ENCODE data around the gene CT47A1.
"Not testable (repeated sequence)": the region's sequence is repeated elsewhere in the genome, so short reads cannot be mapped to it uniquely, and the experiment has no call there.

Gene CT47A1

DNA sequence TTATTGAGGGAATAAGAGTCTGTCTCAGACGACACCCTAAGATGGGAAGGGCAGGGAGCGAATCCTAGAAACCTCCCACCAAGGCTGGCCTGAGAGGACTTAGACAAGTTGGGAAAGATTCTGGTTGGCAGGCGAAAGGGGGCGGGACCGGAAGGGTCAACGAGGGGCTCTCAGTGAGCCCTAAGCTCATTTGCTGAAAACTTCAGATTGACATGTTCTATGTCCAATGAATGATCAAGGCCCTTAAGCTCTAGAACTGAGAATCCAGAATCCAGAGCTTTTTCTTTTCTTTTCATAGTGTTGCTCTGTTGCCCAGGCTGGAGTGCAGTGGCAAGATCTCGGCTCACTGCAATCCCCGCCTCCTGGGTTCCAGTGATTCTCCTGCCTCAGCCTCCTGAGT lies at the start of gene CT47A1:
CT47A1 (minus strand) TSS at position 101 of the 400 bp plus-strand sequence. CDS start 231 bp downstream, outside the sequence.
- not testable (repeated sequence) for DNase-seq

DNA sequence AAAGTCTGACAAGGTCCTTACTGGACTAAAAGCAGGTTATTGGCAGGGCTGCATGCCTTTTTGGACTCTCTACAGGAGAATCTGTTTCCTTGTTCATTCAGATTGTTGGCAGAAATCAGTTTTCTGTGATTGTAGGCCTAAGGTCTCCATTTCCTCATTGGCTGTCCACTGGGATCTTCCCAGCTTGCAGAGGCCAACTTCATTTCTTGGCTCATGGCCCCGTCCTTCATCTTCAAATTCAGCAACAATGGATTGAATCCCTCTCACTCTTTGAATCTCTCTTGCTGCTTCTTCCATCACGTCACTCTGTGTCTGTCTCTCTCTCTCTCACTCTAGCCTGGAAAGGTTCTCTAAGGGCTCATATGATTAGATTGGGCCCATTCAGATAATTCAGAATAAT lies 47.0 kb upstream of the CT47A1 start:
- DNase-seq = no peak

DNA sequence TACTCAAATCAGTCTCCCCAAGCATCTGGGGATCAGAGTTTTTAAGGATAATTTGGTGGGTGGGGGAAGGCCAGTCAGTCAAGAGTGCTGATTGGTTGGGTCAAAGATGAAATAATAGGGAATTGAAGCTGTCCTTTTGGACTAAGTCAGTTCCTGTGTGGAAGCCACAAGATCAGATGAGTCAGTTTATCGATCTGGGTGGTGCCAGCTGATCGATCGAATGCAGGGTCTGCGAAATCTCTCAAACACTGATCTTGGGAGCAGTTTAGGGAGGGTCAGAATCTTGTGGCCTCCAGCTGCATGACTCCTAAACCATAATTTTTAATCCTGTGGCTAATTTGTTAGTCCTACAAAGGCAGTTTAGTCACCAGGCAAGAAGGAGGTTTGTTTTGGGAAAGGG lies 44.5 kb upstream of the CT47A1 start:
- DNase-seq = no peak

DNA sequence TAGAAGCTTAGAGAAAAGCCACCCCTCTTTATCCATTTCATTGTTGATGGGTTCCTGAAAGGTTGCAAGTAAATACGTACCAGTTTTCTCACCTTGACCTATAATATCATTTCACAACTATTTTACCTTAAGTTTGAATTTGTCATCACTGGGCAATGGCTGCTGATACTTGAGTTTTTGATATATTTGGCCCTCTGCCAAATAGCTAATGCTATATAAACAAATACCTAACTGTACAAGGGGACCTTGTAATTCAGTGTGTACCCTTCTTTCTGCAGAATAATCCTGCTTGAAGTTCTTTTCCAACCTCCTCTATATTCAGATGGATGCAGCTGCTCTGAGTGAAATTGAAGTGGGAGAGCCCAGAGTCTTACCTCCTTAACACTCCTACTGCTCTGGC lies 42.9 kb upstream of the CT47A1 start:
- DNase-seq = no peak

DNA sequence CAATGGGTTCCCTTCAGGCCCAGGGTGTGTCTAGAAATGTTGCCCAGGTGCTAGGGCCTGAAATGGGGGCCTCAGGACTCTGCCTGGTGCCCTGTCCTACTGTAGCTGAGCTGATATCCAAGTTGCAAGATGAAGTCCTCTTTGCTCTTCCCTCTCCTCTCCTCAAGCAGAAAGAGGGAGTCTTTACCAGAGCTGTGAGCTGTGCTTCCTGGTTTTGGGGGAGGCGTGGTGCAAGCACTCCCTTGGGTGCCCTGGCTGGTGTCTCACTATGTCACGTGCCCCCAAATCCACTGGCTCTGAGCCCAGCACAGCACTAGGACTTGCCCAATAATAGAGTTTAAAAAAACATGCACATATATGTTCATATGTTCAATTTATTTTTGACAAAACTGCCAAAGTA lies 29.3 kb upstream of the CT47A1 start:
- no peak for DNase-seq

DNA sequence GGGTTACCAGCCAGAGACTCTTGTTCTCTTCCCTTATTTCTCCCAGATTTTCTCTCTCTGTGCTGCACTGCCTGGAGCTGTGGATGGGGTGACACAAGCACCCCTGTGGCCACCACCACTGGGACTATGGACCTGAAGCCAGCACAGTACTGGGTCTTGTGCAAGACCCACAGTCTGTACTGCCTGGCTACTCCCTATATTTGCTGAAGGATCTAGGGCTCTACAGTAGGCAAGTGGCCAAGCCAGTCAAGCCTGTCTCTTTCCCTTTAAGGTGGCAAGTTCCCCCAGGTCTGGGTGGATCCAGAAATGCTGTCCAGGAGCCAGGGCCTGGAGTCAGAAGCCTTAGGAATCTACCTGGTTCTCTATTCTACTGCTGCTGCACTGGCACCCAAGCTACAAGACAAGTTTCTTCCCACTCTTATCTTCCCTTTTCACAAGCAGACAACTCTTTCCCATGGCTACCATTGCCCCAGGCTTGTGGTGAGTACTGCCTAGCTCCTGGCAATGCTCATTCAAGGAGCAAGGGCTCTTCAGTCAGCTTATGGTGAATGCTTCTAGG lies 28.4 kb upstream of the CT47A1 start:
- DNase-seq = no peak

DNA sequence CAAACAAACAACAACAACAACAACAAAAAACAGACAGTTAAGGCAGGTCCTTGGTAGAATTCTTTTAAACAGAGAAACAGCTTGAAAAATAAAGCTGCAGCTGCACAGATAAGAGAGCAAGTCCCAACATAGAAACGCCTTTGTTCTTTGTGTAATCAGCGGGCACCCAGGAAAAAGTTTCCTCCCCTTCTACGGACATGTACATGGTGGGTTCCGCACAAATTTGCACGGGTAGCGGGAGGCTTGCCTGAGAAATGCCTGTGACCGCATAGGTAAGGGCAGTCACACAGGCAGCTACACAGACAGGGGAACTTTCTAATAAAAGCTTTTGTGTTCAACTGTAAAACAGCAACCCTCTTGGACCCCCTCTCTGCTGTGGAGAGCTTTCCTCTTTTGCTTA lies 25.7 kb upstream of the CT47A1 start:
- DNase-seq = no peak

DNA sequence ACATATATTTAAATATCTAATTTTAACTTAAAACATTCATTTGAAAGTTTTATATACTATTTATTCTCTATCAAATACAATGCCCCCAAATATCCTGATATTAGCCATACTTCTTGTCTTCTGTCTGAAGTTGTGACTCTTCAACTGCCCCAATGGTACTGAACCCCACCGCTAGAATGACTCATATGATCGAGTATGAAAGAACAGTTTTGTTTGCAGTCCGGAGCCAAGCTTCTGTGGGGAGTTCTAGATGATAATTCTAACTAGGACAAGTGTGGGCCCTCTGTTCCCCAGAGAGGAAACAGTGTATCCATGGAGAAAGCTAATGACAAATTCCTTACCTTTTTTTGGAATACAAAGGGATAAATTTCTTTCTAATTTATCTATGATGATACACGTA lies 24.7 kb upstream of the CT47A1 start:
- DNase-seq = no peak

DNA sequence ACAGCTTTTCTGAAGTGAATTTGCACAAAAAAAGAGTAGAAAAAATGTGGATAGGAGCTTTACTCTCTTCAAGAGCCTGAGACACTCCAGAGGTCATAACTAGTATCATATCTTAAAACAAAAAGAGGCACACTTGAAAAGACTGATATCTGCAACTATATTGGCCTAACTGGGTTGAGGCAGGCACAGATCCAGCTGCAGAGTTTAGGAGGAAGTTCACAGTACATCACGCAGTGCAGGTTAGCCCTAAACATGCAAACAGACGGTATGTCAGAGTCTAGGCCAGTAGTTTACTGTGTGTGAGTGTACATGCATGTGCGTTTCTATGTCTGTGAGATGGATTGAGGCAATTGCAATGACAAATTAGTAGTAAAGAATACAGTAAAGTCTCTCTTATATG lies 24.2 kb upstream of the CT47A1 start:
- DNase-seq = no peak

DNA sequence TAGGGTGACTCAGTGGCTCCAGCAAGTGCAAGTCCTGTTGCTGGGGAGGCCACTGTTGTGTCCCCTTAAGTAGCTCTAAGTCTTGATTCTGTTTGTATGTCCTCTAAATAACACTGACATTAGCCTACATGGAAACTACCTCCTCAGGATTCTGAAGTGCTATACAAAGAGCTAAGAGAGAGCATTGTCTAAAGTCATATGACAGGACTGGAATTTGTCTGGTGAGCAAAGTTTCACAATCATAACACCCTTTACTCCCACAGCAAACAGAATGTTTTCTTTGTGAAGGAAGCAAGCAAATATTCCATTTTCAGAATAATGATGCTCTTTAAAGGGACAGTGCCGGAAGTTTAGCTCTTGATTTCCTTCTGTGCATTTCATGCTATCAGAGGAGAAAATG lies 23.4 kb upstream of the CT47A1 start:
- no peak for DNase-seq

DNA sequence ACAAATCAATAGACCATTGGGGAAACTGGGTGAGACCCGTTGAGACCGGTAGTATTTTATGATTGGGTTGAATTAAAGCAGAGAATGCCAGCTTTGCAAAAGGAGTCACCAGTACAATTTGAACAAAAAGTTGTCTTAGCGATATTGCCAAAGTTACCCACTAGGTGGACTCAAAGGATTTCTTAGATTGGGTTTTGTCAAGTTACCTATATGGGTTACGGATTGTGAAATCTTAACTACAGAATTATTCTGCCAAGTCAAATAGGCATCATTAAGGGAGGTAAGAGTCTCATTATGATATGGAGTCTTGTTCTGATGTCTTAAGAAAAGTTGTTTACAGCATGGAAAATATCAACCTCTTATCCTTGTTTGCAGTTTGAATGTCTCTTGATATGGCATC lies 15.0 kb upstream of the CT47A1 start:
- DNase-seq = no peak

DNA sequence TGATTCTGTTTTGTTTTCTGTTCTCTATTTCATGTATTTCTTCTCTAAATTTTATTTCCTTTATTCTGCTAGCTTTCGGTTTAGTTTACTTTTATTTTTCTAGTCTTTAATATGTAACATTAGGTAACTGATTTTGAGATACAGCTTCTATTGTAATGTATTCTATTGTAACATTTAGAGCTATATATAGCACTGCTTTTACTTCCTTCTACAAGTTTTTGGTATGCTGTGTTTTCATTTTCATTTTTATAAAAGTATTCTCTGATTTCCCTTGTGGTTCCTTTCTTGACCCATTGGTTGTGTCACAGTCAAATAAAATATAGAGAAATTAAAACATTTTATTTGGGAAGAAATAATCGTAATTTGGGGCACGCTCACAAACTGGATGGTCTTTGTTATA lies 13.9 kb upstream of the CT47A1 start:
- no peak for DNase-seq

DNA sequence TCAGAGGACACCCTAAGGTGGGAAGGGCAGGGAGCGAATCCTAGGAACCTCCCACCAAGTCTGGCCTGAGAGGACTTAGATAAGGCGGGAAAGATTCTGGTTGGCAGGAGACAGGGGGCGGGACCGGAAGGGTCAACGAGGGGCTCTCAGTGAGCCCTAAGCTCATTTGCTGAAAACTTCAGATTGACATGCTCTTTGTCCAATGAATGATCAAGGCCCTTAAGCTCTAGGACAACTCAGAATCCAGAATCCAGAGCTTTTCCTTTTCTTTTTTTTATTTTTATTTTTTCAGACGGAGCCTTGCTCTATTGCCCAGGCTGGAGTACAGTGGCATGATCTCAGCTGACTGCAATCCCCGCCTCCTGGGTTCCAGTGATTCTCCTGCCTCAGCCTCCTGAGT lies 29.1 kb downstream of the CT47A1 start, which contains the start of gene CT47A7:
CT47A7 (minus strand) TSS at position 101 of the 400 bp plus-strand sequence. CDS start 255 bp downstream, outside the sequence.
- DNase-seq = not testable (repeated sequence)
